Suprapubic skin (tissue), 4 donors: Measurements from ENCODE around the gene SLC10A3.

ENCODE experiments used
- POLR2A ChIP-seq, 2 donors: fragments of 450-650 bp; IDR thresholded peaks; one replicate each; pipeline ENCODE4 v1.6.1; 2017; ENCODE audit warnings: antibody characterized with exemption in 2 of 2, mild to moderate bottlenecking in 2 of 2, moderate library complexity in 2 of 2
- POLR2AphosphoS5 ChIP-seq, 3 donors: sonication (generic); formaldehyde crosslinking; IDR thresholded peaks; one replicate each; pipeline ENCODE4 v1.6.1; 2017; ENCODE audit warnings: antibody characterized with exemption in 3 of 3
- TF ChIP-seq, protein P1 (sequence below), 2 donors: fragments of 200-600 bp in 1 of 2; fragments of 450-650 bp in 1 of 2; sonication (generic) in 1 of 2; IDR thresholded peaks; one replicate each; pipeline ENCODE4 v1.5.1; 2016 to 2019; ENCODE audit warnings: antibody characterized with exemption in 2 of 2, mild to moderate bottlenecking in 1 of 2, moderate library complexity in 1 of 2

- TF ChIP-seq, protein P1, sequence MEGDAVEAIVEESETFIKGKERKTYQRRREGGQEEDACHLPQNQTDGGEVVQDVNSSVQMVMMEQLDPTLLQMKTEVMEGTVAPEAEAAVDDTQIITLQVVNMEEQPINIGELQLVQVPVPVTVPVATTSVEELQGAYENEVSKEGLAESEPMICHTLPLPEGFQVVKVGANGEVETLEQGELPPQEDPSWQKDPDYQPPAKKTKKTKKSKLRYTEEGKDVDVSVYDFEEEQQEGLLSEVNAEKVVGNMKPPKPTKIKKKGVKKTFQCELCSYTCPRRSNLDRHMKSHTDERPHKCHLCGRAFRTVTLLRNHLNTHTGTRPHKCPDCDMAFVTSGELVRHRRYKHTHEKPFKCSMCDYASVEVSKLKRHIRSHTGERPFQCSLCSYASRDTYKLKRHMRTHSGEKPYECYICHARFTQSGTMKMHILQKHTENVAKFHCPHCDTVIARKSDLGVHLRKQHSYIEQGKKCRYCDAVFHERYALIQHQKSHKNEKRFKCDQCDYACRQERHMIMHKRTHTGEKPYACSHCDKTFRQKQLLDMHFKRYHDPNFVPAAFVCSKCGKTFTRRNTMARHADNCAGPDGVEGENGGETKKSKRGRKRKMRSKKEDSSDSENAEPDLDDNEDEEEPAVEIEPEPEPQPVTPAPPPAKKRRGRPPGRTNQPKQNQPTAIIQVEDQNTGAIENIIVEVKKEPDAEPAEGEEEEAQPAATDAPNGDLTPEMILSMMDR (IDR thresholded peaks at IDR 0.05): no peak
- TF ChIP-seq POLR2A (IDR thresholded peaks at IDR 0.05) (no peak), POLR2AphosphoS5 (IDR thresholded peaks at IDR 0.05) (no peak)
Measured at GRCh38 chrX:154466036-154466435, 24.4 kb downstream of the SLC10A3 start.
